ENCODE measurements around the gene CEBPA.

DNA sequence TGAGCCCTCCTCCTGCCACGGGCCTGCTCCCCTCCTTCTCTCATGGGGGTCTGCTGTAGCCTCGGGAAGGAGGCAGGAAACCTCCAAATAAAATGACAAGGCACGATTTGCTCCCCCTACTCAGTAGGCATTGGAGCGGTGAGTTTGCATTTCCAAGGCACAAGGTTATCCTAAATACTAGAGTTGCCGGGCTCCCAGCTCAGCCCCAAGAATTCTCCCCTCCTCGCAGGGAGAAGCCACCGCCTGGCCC, 1.5 kb downstream of the CEBPA start:
- TF ChIP-seq POLR2AphosphoS5 (IDR thresholded peaks at IDR 0.05; ENCODE audit: borderline replicate concordance, low read depth, low read length) = no peak
- TF ChIP-seq EZH2 (IDR thresholded peaks at IDR 0.05) = no peak

Measured in SK-N-MC (cell line).